Activated effector memory CD4-positive, alpha-beta T cell treated with anti-CD3 and anti-CD28 coated beads, Interleukin-2, amount 50 U/mL, for 16 hours (primary cell): ENCODE results near the gene ANKRD35.
"Not testable (repeated sequence)": the region's sequence is repeated elsewhere in the genome, so short reads cannot be mapped to it uniquely, and the experiment has no call there.

Experiments
- DNase-seq: peaks from one replicate; pipeline ENCODE4 v3.0.0-alpha.2; 2020

ANKRD35 gene

GRCh38 chr1:145885738-145886287 lies at the start of gene ANKRD35:
Gene ANKRD35 (minus strand): TSS chr1:145885866. CDS start chr1:145885758, 108 bp downstream.
- DNase-seq = peak; percentile 95

- peak; percentile 71 for DNase-seq
Observed at GRCh38 chr1:145932522-145933009, 46.9 kb upstream of the ANKRD35 start.

- DNase-seq = no peak
Observed at GRCh38 chr1:145927916-145928643, 42.4 kb upstream of the ANKRD35 start.

- DNase-seq = peak; percentile 97
Observed at GRCh38 chr1:145927063-145927886, 41.6 kb upstream of the ANKRD35 start, which contains the start of gene RBM8A. Gene RBM8A (minus strand): TSS chr1:145927484. CDS start chr1:145927426, 58 bp downstream.

- peak; percentile 82 for DNase-seq
Observed at GRCh38 chr1:145926686-145927062, 41.0 kb upstream of the ANKRD35 start.

- no peak for DNase-seq
Observed at GRCh38 chr1:145922266-145922665, 36.6 kb upstream of the ANKRD35 start.

- not testable (repeated sequence) for DNase-seq
Observed at GRCh38 chr1:145920297-145920696, 34.6 kb upstream of the ANKRD35 start.

- DNase-seq = peak; percentile 68
Observed at GRCh38 chr1:145918992-145919939, 33.6 kb upstream of the ANKRD35 start.

GRCh38 chr1:145918144-145918991 lies 32.7 kb upstream of the ANKRD35 start, which contains the start of gene PEX11B:
Gene PEX11B (minus strand): TSS chr1:145918717. CDS start chr1:145918688, 29 bp downstream.
- DNase-seq = peak; percentile 97

- no peak for DNase-seq
Observed at GRCh38 chr1:145917595-145917994, 31.9 kb upstream of the ANKRD35 start.

GRCh38 chr1:145916745-145917144 lies 31.1 kb upstream of the ANKRD35 start:
- DNase-seq = no peak

GRCh38 chr1:145912128-145912641 lies 26.5 kb upstream of the ANKRD35 start:
- DNase-seq = no peak

- DNase-seq = no peak
Observed at GRCh38 chr1:145908653-145909052, 23.0 kb upstream of the ANKRD35 start.

GRCh38 chr1:145906954-145907753 lies 21.5 kb upstream of the ANKRD35 start:
- DNase-seq = no peak

GRCh38 chr1:145901312-145902021 lies 15.8 kb upstream of the ANKRD35 start:
- DNase-seq = no peak

- no peak for DNase-seq
Observed at GRCh38 chr1:145898756-145899155, 13.1 kb upstream of the ANKRD35 start.

- DNase-seq = no peak
Observed at GRCh38 chr1:145897969-145898368, 12.3 kb upstream of the ANKRD35 start.

- DNase-seq = no peak
Observed at GRCh38 chr1:145895471-145895870, 9.8 kb upstream of the ANKRD35 start.

- no peak for DNase-seq
Observed at GRCh38 chr1:145893306-145894055, 7.8 kb upstream of the ANKRD35 start.
